ENCODE measurements around the gene OBSCN. TPM values are rescaled to one million over a fixed set of nuclear protein-coding genes. Genes with fewer than 3 reads are reported as not detected.

The OBSCN gene
- total RNA-seq, 2 experiments from 2014 or later, result 29.5 to 45.2 TPM

DNA sequence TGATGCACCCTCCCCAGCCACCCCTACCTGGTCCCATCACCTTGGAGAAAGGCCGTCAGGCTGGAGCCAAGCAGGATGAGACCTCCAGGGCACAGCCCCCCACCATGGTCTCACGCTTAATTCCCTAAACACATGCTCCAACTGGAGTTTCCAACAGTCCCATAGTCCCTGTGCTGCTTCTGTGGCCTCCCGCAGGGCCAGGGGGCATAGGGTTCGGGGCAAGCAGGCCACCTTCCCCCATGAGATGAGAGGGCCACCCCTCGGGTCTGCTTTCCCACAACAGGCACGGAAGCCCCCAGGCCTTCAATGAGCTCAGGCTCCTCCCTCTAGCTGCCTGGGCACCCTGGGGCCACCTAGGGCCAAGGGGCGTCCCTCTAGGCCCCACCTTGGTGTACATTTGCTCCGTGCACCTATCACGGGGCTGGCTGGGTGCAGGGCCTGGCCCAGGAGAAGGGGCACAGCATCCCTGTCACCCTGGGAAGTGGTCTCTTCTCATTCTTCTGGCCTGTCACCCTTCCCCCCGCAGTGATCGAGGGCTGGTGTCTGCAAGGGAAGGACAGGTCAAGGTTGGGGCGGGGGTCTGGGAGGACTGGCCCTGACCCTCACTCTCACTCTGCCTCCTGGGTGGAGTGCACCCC, 156.3 kb downstream of the OBSCN start:
- no peak overlapping the region for H3K4me2 ChIP-seq (ENCODE audit: low read length)
- intact Hi-C loops (cut with micrococcal nuclease; ENCODE audit: unreplicated experiment), result no loop called here
- H3K36me3 ChIP-seq (ENCODE audit: insufficient read depth, low read length), result no peaks in the 10 kb centered on the region
- peaks cover 8% of the 10 kb centered on the region for H3K4me1 ChIP-seq (ENCODE audit: insufficient read depth, low read length, poor library complexity, severe bottlenecking)
- H3K79me2 ChIP-seq (ENCODE audit: insufficient read depth, low read depth, low read length), result no peaks in the 10 kb centered on the region
- ChIA-PET POLR2A (interaction anchor here (0.7 kb wide), 1 partner anchor 176 kb away, joined by 4 read pairs; no protein-coding TSS in a partner anchor), CTCF (ENCODE audit: unreplicated experiment) (no interaction called here)
- H4K20me1 ChIP-seq (ENCODE audit: insufficient read depth, low read length), result no peaks in the 10 kb centered on the region
- BruUV-seq (replicated peaks), result no TSS peak
- no peak overlapping the region for H3K4me3 ChIP-seq (ENCODE audit: low read depth, low read length, poor library complexity, severe bottlenecking)
- H2AFZ ChIP-seq (ENCODE audit: low read length), result no peak overlapping the region
- no peaks in the 10 kb centered on the region for H3K9me3 ChIP-seq (ENCODE audit: low read length)
- no peaks in the 10 kb centered on the region for H3K9me2 ChIP-seq (ENCODE audit: insufficient read depth, low read length)
- no peak for TF ChIP-seq EZH2phosphoT487 (IDR thresholded peaks at IDR 0.05; ENCODE audit: borderline replicate concordance, low read depth, low read length)
- TF ChIP-seq, protein P1, sequence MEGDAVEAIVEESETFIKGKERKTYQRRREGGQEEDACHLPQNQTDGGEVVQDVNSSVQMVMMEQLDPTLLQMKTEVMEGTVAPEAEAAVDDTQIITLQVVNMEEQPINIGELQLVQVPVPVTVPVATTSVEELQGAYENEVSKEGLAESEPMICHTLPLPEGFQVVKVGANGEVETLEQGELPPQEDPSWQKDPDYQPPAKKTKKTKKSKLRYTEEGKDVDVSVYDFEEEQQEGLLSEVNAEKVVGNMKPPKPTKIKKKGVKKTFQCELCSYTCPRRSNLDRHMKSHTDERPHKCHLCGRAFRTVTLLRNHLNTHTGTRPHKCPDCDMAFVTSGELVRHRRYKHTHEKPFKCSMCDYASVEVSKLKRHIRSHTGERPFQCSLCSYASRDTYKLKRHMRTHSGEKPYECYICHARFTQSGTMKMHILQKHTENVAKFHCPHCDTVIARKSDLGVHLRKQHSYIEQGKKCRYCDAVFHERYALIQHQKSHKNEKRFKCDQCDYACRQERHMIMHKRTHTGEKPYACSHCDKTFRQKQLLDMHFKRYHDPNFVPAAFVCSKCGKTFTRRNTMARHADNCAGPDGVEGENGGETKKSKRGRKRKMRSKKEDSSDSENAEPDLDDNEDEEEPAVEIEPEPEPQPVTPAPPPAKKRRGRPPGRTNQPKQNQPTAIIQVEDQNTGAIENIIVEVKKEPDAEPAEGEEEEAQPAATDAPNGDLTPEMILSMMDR (conservative IDR thresholded peaks at IDR 0.05; ENCODE audit: low read length), result no peak
- no peak for DNase-seq (ENCODE audit: low spot score)
- no peak overlapping the region for H3K27ac ChIP-seq (ENCODE audit: low read depth, low read length, poor library complexity, severe bottlenecking)

DNA sequence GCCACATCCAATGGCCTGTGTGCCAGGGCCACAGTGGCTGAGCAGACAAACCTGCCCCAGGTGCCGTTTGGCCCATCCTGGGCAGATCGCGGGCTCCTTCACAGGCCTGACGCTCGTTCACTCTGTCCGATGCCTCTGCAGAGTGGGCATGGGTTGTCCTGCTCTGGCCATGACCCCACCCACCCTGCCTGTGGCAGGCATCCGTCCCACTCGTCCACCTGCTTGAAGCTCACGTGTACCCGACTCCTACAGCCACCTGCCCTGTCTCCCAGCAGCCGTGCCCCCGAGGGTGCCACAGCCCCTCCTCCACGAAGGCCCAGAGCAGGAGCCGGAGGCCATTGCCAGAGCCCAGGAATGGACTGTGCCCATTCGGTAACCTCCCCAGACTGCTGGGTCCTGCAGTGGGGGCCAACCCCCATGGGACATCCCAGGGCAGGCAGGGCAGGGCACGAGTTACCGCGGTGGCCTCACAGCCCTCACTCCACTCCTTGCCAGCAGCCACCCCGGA, 156.9 kb downstream of the OBSCN start:
- Histone ChIP-seq H3K9me2 (ENCODE audit: insufficient read depth, low read length) (no peaks in the 10 kb centered on the region), H4K20me1 (ENCODE audit: insufficient read depth, low read length) (no peaks in the 10 kb centered on the region), H2AFZ (ENCODE audit: low read length) (no peak overlapping the region), H3K36me3 (ENCODE audit: insufficient read depth, low read length) (no peaks in the 10 kb centered on the region), H3K79me2 (ENCODE audit: insufficient read depth, low read depth, low read length) (no peaks in the 10 kb centered on the region), H3K27ac (ENCODE audit: low read depth, low read length, poor library complexity, severe bottlenecking) (no peak overlapping the region), H3K4me2 (ENCODE audit: low read length) (no peak overlapping the region), H3K4me1 (ENCODE audit: insufficient read depth, low read length, poor library complexity, severe bottlenecking) (peaks cover 8% of the 10 kb centered on the region), H3K4me3 (ENCODE audit: low read depth, low read length, poor library complexity, severe bottlenecking) (no peak overlapping the region), H3K9me3 (ENCODE audit: low read length) (no peaks in the 10 kb centered on the region)
- CTCF ChIA-PET (ENCODE audit: unreplicated experiment), result no interaction called here
- POLR2A ChIA-PET, result no interaction called here
- BruUV-seq (replicated peaks), result no TSS peak
- TF ChIP-seq EZH2phosphoT487 (IDR thresholded peaks at IDR 0.05; ENCODE audit: borderline replicate concordance, low read depth, low read length), result no peak
- TF ChIP-seq, protein P1 (conservative IDR thresholded peaks at IDR 0.05; ENCODE audit: low read length), result no peak
- intact Hi-C loops (cut with micrococcal nuclease; ENCODE audit: unreplicated experiment), result no loop called here
- no peak for DNase-seq (ENCODE audit: low spot score)

DNA sequence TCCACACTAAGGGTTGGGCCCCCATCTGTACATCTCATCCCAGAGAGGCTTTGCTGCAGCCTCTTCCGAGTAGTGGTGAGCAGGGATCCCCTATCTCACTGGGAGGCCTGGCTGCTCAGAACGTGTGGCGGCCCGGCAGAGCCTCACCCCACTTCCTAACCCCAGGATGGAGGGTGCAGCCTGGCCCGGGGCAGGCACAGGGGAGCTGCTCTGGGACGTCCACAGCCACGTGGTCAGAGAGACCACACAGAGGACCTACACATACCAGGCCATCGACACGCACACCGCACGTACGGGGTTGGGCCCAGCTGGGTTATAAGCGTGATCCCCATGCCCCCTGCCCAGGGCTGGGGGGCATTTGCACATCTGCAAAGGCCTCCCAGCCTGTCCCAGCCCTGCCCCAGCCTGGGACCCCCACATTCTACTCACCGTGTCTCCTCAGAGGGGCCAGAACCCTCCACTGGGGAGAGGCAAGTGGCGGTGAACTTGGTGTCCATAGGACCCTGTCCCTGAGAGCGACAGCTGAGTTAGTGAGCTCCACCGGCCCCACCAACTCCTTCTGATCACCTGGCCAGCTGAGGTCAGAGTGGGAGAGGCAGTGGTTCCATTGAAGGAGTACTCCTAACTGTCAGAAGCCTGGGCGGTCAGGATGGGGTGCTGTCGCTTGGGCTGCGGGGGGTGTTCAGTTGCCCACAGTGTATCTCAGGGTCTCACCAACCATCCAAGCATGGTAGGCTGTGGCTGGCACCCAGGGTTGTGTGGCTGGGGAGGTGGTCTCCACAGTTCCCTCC, 157.6 kb downstream of the OBSCN start:
- Histone ChIP-seq H3K4me2 (ENCODE audit: low read length) (no peak overlapping the region), H3K79me2 (ENCODE audit: insufficient read depth, low read depth, low read length) (no peaks in the 10 kb centered on the region), H3K27ac (ENCODE audit: low read depth, low read length, poor library complexity, severe bottlenecking) (no peak overlapping the region), H3K4me1 (ENCODE audit: insufficient read depth, low read length, poor library complexity, severe bottlenecking) (peaks cover 8% of the 10 kb centered on the region), H3K4me3 (ENCODE audit: low read depth, low read length, poor library complexity, severe bottlenecking) (no peak overlapping the region), H3K9me3 (ENCODE audit: low read length) (no peaks in the 10 kb centered on the region), H2AFZ (ENCODE audit: low read length) (no peak overlapping the region), H4K20me1 (ENCODE audit: insufficient read depth, low read length) (no peaks in the 10 kb centered on the region), H3K9me2 (ENCODE audit: insufficient read depth, low read length) (no peaks in the 10 kb centered on the region), H3K36me3 (ENCODE audit: insufficient read depth, low read length) (no peaks in the 10 kb centered on the region)
- intact Hi-C loops (cut with micrococcal nuclease; ENCODE audit: unreplicated experiment), result no loop called here
- TF ChIP-seq EZH2phosphoT487 (IDR thresholded peaks at IDR 0.05; ENCODE audit: borderline replicate concordance, low read depth, low read length), result no peak
- TF ChIP-seq, protein P1 (conservative IDR thresholded peaks at IDR 0.05; ENCODE audit: low read length), result no peak
- ChIA-PET POLR2A (no interaction called here), CTCF (ENCODE audit: unreplicated experiment) (no interaction called here)
- no peak for DNase-seq (ENCODE audit: low spot score)
- no TSS peak for BruUV-seq (replicated peaks)

All from OCI-LY7 (cell line).